ENCODE results near the gene TMEM245. TPM values are rescaled to one million over a fixed set of nuclear protein-coding genes. Genes with fewer than 3 reads are reported as not detected.
A peak's percentile ranks its signal among the peaks of the same experiment; 100 is the strongest.

The TMEM245 gene
- total RNA-seq, 2 donors from 2014 or later = 76.5 to 95.4 TPM

DNA sequence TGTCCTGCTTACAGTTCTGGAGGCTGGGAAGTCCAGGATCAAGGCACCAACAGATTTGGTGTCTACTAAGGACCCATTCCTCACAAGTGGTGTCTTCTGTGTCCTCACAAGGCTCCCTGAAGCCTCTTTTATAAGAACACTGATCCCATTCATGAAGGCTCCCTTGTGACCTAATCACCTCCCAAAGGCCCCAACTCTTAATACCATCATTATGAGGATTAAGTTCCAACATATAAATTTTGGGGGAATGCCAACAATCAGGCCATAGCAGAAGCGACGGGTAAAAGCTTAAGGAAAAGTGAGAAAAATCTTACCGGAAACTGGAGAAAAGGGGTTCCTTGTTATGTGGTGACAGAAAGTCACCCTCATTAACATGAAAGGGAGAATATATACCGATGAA lies 117.6 kb downstream of the TMEM245 start:
- H3K4me3 ChIP-seq = no peak overlapping the region
- no peak overlapping the region for H3K27ac ChIP-seq
- ATAC-seq (ENCODE audit: insufficient number of reproducible peaks, low FRiP score, low read depth) (no peak), DNase-seq (ENCODE audit: low spot score) (no peak)
- no peak for TF ChIP-seq CTCF (IDR thresholded peaks at IDR 0.05)
- H3K27me3 ChIP-seq (replicated peaks; ENCODE audit: insufficient read depth) = no peaks in the 10 kb centered on the region
- peaks cover 3% of the 10 kb centered on the region for H3K36me3 ChIP-seq
- H3K4me1 ChIP-seq (ENCODE audit: control insufficient read depth in 1 of 2, low read depth in 2 of 2) = no peaks in the 10 kb centered on the region
- H3K9me3 ChIP-seq = no peaks in the 10 kb centered on the region

GRCh38 chr9:109001275-109001676 lies 118.5 kb downstream of the TMEM245 start:
- no peak overlapping the region for H3K4me3 ChIP-seq
- H3K4me1 ChIP-seq (ENCODE audit: control insufficient read depth in 1 of 2, low read depth in 2 of 2) = no peaks in the 10 kb centered on the region
- DNase-seq (ENCODE audit: low spot score) (no peak), ATAC-seq (ENCODE audit: insufficient number of reproducible peaks, low FRiP score, low read depth) (no peak)
- H3K36me3 ChIP-seq = peaks cover 3% of the 10 kb centered on the region
- no peak for TF ChIP-seq CTCF (IDR thresholded peaks at IDR 0.05)
- no peak overlapping the region for H3K27ac ChIP-seq
- no peaks in the 10 kb centered on the region for H3K27me3 ChIP-seq (replicated peaks; ENCODE audit: insufficient read depth)
- no peaks in the 10 kb centered on the region for H3K9me3 ChIP-seq

- Histone ChIP-seq H3K27me3 (replicated peaks; ENCODE audit: insufficient read depth) (no peaks in the 10 kb centered on the region), H3K9me3 (no peaks in the 10 kb centered on the region), H3K4me1 (ENCODE audit: control insufficient read depth in 1 of 2, low read depth in 2 of 2) (peaks cover 0 to 12% of the 10 kb centered on the region in 2 donors), H3K27ac (no peak overlapping the region), H3K4me3 (no peak overlapping the region), H3K36me3 (no peaks in the 10 kb centered on the region)
- no peak for TF ChIP-seq CTCF (IDR thresholded peaks at IDR 0.05)
- ATAC-seq (ENCODE audit: insufficient number of reproducible peaks, low FRiP score, low read depth) (no peak), DNase-seq (ENCODE audit: low spot score) (no peak)
These were observed 122.6 kb downstream of the TMEM245 start for GRCh38 chr9:108997112-108997511.

- no peak for ATAC-seq (ENCODE audit: insufficient number of reproducible peaks, low FRiP score, low read depth)
- H3K27me3 ChIP-seq (replicated peaks; ENCODE audit: insufficient read depth) = no peaks in the 10 kb centered on the region
- no peak for DNase-seq (ENCODE audit: low spot score)
- no peaks in the 10 kb centered on the region for H3K9me3 ChIP-seq
- H3K4me1 ChIP-seq (ENCODE audit: control insufficient read depth in 1 of 2, low read depth in 2 of 2) = peaks cover 0 to 16% of the 10 kb centered on the region in 2 donors
- no peak overlapping the region for H3K27ac ChIP-seq
- no peak overlapping the region for H3K4me3 ChIP-seq
- no peaks in the 10 kb centered on the region for H3K36me3 ChIP-seq
- no peak for TF ChIP-seq CTCF (IDR thresholded peaks at IDR 0.05)
These were observed 123.1 kb downstream of the TMEM245 start for GRCh38 chr9:108996643-108997042.

DNA sequence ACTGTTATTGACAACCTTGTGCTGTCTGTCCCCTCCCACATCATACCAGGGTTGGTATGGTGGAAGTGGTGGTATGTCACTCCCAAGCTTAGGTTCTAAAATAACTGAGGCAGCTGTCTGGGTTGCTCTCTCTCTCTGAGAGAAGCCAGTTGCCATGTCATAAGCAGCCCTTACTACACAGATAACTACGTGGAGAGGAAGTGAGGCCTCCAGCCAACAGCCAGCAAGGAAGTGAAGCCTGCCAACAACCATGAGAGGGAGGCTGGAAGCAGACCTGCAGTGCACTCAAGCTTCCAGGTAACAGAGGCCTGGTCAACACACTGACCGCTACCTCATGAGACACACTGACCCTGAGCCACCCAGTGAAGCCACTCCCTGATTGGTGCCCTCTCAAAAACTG lies 125.1 kb downstream of the TMEM245 start:
- no peak overlapping the region for H3K4me3 ChIP-seq
- no peaks in the 10 kb centered on the region for H3K9me3 ChIP-seq
- no peak for TF ChIP-seq CTCF (IDR thresholded peaks at IDR 0.05)
- DNase-seq (ENCODE audit: low spot score) (no peak), ATAC-seq (ENCODE audit: insufficient number of reproducible peaks, low FRiP score, low read depth) (no peak)
- no peaks in the 10 kb centered on the region for H3K27me3 ChIP-seq (replicated peaks; ENCODE audit: insufficient read depth)
- H3K4me1 ChIP-seq (ENCODE audit: control insufficient read depth in 1 of 2, low read depth in 2 of 2) = peaks cover 9 to 29% of the 10 kb centered on the region in 2 donors
- no peaks in the 10 kb centered on the region for H3K36me3 ChIP-seq
- H3K27ac ChIP-seq = peak overlapping the region in 1 of 2 donors; percentile 17

Data from thoracic aorta (tissue), 2 donors.